GM18526 (cell line): ENCODE results near the gene NTPCR.

Experiments
- POLR2A ChIP-seq: IDR thresholded peaks from 3 replicates; pipeline ENCODE4 v1.6.1; 2011; ENCODE audit not compliant: insufficient read length; ENCODE audit errors: extremely low read depth

Gene NTPCR

GRCh38 chr1:232985882-232986526 lies 35.6 kb downstream of the NTPCR start:
- no peak for TF ChIP-seq POLR2A

- TF ChIP-seq POLR2A, result no peak
Measured at GRCh38 chr1:232986527-232986922, 36.1 kb downstream of the NTPCR start.

GRCh38 chr1:232987046-232987773 lies 36.8 kb downstream of the NTPCR start:
- TF ChIP-seq POLR2A, result no peak

DNA sequence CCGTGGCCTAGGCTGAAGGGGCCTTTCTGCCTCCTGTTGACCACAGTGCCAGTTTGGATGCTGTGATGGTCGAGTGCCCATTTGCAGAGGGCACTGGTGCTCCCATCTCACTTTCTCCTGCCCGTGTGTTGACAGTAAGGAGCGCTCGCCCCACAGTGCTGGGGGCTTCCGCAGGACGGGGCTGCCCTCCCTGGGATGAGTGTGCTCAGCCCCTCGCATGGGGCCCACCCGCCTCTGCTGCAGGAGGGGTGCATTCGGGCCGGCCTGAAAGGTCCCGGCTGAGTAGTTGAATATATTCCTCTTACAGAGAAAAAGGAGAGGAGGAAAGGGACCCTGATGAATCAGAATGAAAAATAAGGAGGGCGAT lies 37.3 kb downstream of the NTPCR start:
- TF ChIP-seq POLR2A, result no peak

GRCh38 chr1:232988572-232989040 lies 38.2 kb downstream of the NTPCR start:
- TF ChIP-seq POLR2A, result no peak

DNA sequence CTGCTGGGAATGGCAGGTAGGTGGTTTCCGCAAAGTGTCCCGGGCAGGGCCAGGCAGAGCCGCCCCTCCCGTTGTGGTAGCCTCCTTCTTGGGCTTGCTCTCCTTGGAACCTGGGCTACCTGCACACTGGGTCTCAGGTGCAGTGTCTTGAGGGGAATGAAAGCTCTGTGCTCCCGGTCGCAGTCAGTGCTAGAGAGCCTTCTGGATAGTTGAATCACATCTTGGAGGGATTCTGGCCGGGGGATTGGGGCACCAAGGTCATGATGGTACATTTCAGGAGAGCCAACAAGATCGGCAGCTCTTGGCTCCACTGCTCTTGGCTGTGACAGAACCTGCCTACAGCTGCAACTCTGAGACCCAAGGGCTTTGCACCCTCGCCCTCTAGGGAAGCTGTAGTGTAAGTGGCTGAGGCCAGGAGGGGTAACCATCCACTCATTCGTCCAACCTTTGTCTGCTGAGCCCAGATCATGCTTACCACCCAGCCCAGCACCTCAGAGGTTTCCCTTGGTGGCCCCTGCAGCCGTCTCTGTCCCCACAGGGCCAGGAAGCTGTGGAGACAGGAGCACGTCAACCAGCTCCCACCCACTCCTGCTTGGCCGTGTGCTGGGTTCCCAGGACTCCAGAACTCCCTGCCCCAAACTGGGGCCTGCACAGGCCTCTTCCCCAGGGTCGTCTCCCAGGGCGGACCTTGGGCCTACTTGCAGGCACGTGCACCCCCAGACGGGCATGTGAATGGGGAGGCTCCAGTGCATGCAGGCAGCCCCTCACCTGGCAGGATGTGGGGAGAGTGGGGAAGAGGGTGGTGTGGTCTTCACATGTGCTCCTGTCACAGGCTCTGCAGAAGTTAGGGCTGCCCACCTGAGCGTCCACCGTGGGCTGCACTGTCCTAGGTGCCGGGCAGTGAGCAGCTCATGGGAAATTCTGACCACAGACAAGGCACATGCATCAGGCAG lies 40.0 kb downstream of the NTPCR start:
- no peak for TF ChIP-seq POLR2A

- TF ChIP-seq POLR2A, result no peak
Measured at GRCh38 chr1:232991238-232991637, 40.8 kb downstream of the NTPCR start.

- no peak for TF ChIP-seq POLR2A
Measured at GRCh38 chr1:232992227-232992626, 41.8 kb downstream of the NTPCR start.

DNA sequence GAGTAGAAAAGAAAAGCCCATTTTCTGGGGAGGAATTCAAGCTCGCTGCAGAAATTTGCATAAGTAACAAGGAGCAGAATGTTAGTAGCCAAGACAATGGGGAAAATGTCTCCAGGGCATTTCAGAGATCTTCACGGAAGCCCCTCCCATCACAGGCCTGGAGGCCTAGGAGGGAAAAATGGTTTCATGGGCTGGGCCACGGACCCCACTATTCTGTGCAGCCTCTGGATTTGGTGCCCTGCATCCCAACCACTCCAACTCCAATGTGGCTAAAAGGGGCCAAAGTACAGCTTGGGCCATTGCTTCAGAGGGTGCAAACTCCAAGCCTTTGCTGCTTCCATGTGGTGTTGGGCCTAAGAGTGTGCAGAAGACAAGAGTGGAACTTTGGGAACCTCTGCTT lies 43.1 kb downstream of the NTPCR start:
- no peak for TF ChIP-seq POLR2A

GRCh38 chr1:232995189-232995588 lies 44.8 kb downstream of the NTPCR start:
- TF ChIP-seq POLR2A, result no peak

DNA sequence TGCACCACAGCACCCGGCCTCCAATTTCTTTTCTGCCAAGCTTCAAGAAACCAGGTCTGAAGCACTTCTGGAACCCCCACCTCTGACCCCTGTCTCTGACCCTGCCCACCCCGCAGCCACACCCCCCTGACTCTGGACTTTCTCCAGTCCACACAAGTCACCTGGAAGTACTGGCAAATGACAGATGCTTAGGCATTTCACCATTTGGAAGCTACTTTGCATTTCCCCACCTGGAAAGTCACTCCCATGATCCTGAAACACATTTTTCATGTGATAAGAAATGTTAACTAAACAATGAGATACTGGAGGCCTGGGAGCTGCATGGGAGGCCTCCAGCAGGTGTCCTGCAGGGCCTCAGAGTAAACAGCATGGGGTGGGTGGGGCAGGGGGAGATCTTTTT lies 45.7 kb downstream of the NTPCR start:
- TF ChIP-seq POLR2A, result no peak

DNA sequence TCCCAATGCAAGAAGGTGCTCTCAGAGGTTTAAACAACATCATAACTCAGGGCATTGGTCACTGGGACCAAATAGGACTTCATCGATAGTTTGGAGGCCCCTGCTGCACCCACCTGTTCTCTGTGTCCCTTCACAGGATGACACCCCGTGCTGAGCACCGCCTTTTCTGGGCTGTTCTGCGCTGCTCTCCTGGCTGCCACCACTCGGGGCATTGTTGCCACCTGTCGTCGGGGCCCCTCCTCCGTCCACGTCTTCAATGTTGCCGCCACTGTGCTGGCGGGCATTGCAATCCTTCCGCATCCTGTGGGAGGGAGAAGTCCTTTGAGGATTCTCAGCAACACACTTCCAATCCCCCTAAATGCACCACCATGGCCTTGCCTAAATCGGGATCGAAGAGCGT lies 47.7 kb downstream of the NTPCR start:
- no peak for TF ChIP-seq POLR2A

- no peak for TF ChIP-seq POLR2A
Measured at GRCh38 chr1:232998646-232999045, 48.2 kb downstream of the NTPCR start.

- TF ChIP-seq POLR2A, result no peak
Measured at GRCh38 chr1:232999956-233000625, 49.7 kb downstream of the NTPCR start.

DNA sequence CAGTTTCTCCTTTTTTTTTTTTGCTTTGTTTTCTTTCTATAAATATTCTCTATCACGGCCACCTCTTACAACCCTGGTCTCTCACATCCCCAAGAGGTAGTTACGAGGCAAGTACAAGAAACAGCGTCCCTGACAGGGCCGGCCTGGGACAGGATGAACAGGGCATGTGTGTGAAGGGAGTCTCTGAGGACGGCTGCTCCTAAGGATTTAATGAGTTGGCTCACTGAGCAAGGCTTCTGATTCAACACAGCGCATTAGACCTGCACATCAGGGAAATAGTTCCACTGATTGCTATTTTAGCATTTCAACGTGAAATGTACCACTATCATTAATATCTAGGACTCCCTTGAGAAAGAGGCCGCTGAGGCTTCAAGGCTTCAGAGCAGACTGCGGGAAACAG lies 54.0 kb downstream of the NTPCR start:
- no peak for TF ChIP-seq POLR2A
